Trophoblast cell (in vitro differentiated cells and primary cell): ENCODE data around the gene MYO15B.

Experiments
- DNase-seq, 2 donors: peaks; one replicate each; pipeline ENCODE4 v3.0.0-alpha.2; 2016
- H2AFZ ChIP-seq: 2 replicates; pipeline ENCODE4 v1.6.1; 2013; ENCODE audit warnings: low read length, moderate library complexity, mild to moderate bottlenecking; ENCODE audit not compliant: insufficient read depth, poor library complexity
- H2AK5ac ChIP-seq: 2 replicates; pipeline ENCODE4 v1.6.1; 2013; ENCODE audit warnings: mild to moderate bottlenecking, low read length
- H2BK120ac ChIP-seq: 2 replicates; pipeline ENCODE4 v1.6.1; 2013; ENCODE audit warnings: low read length, mild to moderate bottlenecking, moderate library complexity; ENCODE audit not compliant: insufficient read depth, poor library complexity
- H2BK12ac ChIP-seq: 2 replicates; pipeline ENCODE4 v1.6.1; 2013; ENCODE audit warnings: mild to moderate bottlenecking, low read length, moderate library complexity
- H2BK5ac ChIP-seq: 2 replicates; pipeline ENCODE4 v1.6.1; 2013; ENCODE audit warnings: low read length, low read depth, moderate library complexity, mild to moderate bottlenecking; ENCODE audit not compliant: poor library complexity
- H3K14ac ChIP-seq: 2 replicates; pipeline ENCODE4 v1.6.1; 2013; ENCODE audit warnings: mild to moderate bottlenecking, low read length
- H3K18ac ChIP-seq: 2 replicates; pipeline ENCODE4 v1.6.1; 2013; ENCODE audit warnings: mild to moderate bottlenecking, low read length
- H3K23ac ChIP-seq: 2 replicates; pipeline ENCODE4 v1.6.1; 2013; ENCODE audit warnings: low read length
- H3K27ac ChIP-seq: 2 replicates; pipeline ENCODE4 v1.5.1; 2013; ENCODE audit warnings: low read depth, mild to moderate bottlenecking, inconsistent platforms, low read length, moderate library complexity
- H3K27me3 ChIP-seq: 2 replicates; pipeline ENCODE4 v1.6.1; 2013; ENCODE audit warnings: inconsistent platforms, mild to moderate bottlenecking, low read length, moderate library complexity; ENCODE audit not compliant: insufficient read depth
- H3K36me3 ChIP-seq, 2 experiments: 1 replicate in 1 of 2; 2 replicates in 1 of 2; pipeline ENCODE4 v1.6.1; 2013; ENCODE audit warnings: low read length in 2 of 2, mild to moderate bottlenecking in 2 of 2, moderate library complexity in 1 of 2; ENCODE audit not compliant: insufficient read depth in 2 of 2, control insufficient read depth in 1 of 2
- H3K4ac ChIP-seq: 2 replicates; pipeline ENCODE4 v1.6.1; 2013; ENCODE audit warnings: low read depth, mild to moderate bottlenecking, low read length, moderate library complexity
- H3K4me1 ChIP-seq, 2 experiments: 1 replicate in 1 of 2; 2 replicates in 1 of 2; pipeline ENCODE4 v1.6.1; 2013; ENCODE audit warnings: low read length in 2 of 2, mild to moderate bottlenecking in 2 of 2, moderate library complexity in 1 of 2; ENCODE audit not compliant: insufficient read depth in 2 of 2, control insufficient read depth in 1 of 2
- H3K4me2 ChIP-seq: 2 replicates; pipeline ENCODE4 v1.6.1; 2013; ENCODE audit warnings: inconsistent platforms, mild to moderate bottlenecking, low read length, moderate library complexity
- H3K4me3 ChIP-seq: 2 replicates; pipeline ENCODE4 v1.5.1; 2013; ENCODE audit warnings: mild to moderate bottlenecking, low read depth, low read length, inconsistent platforms
- H3K79me1 ChIP-seq: one replicate; pipeline ENCODE4 v1.6.1; 2013; ENCODE audit warnings: low read length
- H3K79me2 ChIP-seq: 2 replicates; pipeline ENCODE4 v1.6.1; 2013; ENCODE audit warnings: low read length, mild to moderate bottlenecking; ENCODE audit not compliant: control insufficient read depth, insufficient read depth, poor library complexity
- H3K9ac ChIP-seq: 2 replicates; pipeline ENCODE4 v1.6.1; 2013; ENCODE audit warnings: mild to moderate bottlenecking, low read length
- H3K9me3 ChIP-seq: 2 replicates; pipeline ENCODE4 v1.6.1; 2013; ENCODE audit warnings: low read depth, mild to moderate bottlenecking, control low read depth, inconsistent platforms, low read length; ENCODE audit not compliant: insufficient read depth
- H4K12ac ChIP-seq: 2 replicates; pipeline ENCODE4 v1.6.1; 2013; ENCODE audit warnings: low read depth, mild to moderate bottlenecking, low read length, moderate library complexity
- H4K8ac ChIP-seq: 2 replicates; pipeline ENCODE4 v1.6.1; 2013; ENCODE audit warnings: low read depth, mild to moderate bottlenecking, low read length, moderate library complexity
- H4K91ac ChIP-seq: one replicate; pipeline ENCODE4 v1.6.1; 2013; ENCODE audit warnings: low read depth, mild to moderate bottlenecking, low read length, moderate library complexity
- WGBS: extraction: QIAGEN DNeasy Blood & Tissue Kit; methylation state at CpG from one replicate; pipeline ENCODE4 v1.1.7; 2013; ENCODE audit warnings: missing lambda C conversion rate; ENCODE audit not compliant: insufficient read length, insufficient coverage; ENCODE audit errors: extremely low coverage; 5-methylcytosine and 5-hydroxymethylcytosine counted together

Gene MYO15B

DNA sequence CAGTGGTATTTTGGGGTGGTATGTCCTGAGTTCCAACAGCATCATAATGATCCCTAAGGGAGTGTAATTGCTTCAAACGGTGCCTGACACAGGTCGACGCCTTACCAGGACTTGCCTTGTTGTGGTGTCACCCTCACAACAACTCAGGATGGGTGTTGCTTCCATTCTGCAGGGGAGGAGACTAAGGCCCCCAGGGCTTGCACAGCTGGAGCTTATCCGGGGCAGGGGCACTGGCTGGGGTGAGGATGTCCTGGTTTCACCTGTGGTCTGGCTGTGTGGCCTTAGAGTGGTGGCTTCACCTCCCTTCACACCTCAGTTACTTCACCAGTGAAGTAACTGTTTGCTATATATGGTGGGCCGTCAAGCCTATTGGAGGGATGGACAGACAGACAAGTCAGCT lies 38.8 kb upstream of the MYO15B start:
- peaks cover 0 to 2% of the 10 kb centered on the region in 2 experiments for H3K36me3 ChIP-seq
- peak overlapping the region; percentile 55 for H3K27ac ChIP-seq
- H4K8ac ChIP-seq = peak overlapping the region; percentile 48
- H3K18ac ChIP-seq = peak overlapping the region; percentile 42
- no peaks in the 10 kb centered on the region for H3K27me3 ChIP-seq
- no peak for DNase-seq
- peak overlapping the region; percentile 16 for H2BK12ac ChIP-seq
- H2AK5ac ChIP-seq = peak overlapping the region; percentile 74
- H2BK5ac ChIP-seq = no peak overlapping the region
- no peak overlapping the region for H3K23ac ChIP-seq
- H3K4me2 ChIP-seq = no peak overlapping the region
- no peaks in the 10 kb centered on the region for H3K9me3 ChIP-seq
- no peak overlapping the region for H3K14ac ChIP-seq
- peaks cover 30 to 57% of the 10 kb centered on the region in 2 experiments for H3K4me1 ChIP-seq
- no peak overlapping the region for H4K91ac ChIP-seq
- WGBS = no CpG with 5 or more reads among the region's 5 CpGs
- peaks cover 17% of the 10 kb centered on the region for H3K79me1 ChIP-seq
- no peak overlapping the region for H3K4me3 ChIP-seq
- H3K4ac ChIP-seq = peak overlapping the region; percentile 25
- no peak overlapping the region for H4K12ac ChIP-seq
- H2BK120ac ChIP-seq = no peak overlapping the region
- H2AFZ ChIP-seq = no peak overlapping the region
- no peak overlapping the region for H3K9ac ChIP-seq
- H3K79me2 ChIP-seq = no peaks in the 10 kb centered on the region

DNA sequence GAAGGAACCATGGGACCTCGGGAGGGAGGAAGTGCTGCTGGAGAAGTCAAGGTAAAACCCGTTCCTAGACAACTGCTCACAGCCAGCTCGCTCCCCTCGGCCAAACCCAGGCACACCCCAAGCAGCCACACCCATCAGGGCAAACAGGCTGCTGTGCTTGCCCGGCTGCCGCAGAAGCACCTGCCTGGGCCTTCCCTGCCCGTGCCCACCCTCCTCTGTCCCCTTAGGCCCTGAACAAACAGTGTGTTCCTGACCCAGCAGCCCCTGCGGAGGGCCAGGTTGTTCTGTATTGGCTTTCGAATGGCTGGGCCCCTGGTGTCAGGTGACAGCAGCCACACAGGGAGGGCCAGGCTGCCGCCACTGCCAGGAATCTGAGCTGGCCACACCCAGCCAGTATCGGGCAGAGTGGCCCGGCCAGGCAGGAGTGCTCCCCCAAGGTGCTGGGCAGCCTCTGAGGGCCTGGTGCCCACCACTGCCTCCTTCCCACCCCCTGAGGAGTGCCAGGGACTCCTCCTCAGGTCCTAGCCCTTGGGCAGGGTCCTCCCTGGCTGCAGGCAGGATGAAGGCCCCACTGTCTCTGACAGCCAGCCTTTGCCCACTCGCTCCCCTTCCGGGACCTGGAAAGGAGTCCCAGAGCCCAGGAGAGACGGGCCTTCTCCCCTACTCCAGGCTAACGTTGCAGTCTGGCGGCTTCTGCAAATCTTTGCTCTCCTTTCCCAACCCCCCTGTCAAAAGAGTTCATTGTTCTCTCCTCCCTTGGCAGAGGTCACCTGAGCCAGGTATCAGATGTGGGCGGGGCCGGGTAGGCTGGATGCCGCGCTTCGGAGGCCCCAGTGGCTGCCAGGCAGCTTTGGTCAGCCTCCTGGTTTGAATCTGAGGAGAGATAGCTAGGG lies 38.1 kb upstream of the MYO15B start:
- H3K14ac ChIP-seq = peak overlapping the region; percentile 79
- WGBS = no CpG with 5 or more reads among the region's 22 CpGs
- H3K23ac ChIP-seq = no peak overlapping the region
- H2AK5ac ChIP-seq = peak overlapping the region; percentile 74
- H3K79me2 ChIP-seq = no peaks in the 10 kb centered on the region
- peak overlapping the region; percentile 75 for H4K91ac ChIP-seq
- H3K36me3 ChIP-seq = peaks cover 0 to 2% of the 10 kb centered on the region in 2 experiments
- H3K79me1 ChIP-seq = peaks cover 17% of the 10 kb centered on the region
- peak overlapping the region; percentile 35 for H2BK120ac ChIP-seq
- H4K12ac ChIP-seq = no peak overlapping the region
- peak overlapping the region; percentile 0 for H3K4me2 ChIP-seq
- peak overlapping the region; percentile 48 for H4K8ac ChIP-seq
- no peak overlapping the region for H3K9ac ChIP-seq
- peak overlapping the region; percentile 25 for H3K4ac ChIP-seq
- peak; percentile 17 to 45 for DNase-seq
- H2AFZ ChIP-seq = peak overlapping the region; percentile 32
- peaks cover 30 to 53% of the 10 kb centered on the region in 2 experiments for H3K4me1 ChIP-seq
- H2BK5ac ChIP-seq = peak overlapping the region; percentile 45
- no peaks in the 10 kb centered on the region for H3K9me3 ChIP-seq
- peak overlapping the region; percentile 85 for H2BK12ac ChIP-seq
- no peak overlapping the region for H3K4me3 ChIP-seq
- peak overlapping the region; percentile 55 for H3K27ac ChIP-seq
- peak overlapping the region; percentile 71 for H3K18ac ChIP-seq
- no peaks in the 10 kb centered on the region for H3K27me3 ChIP-seq

DNA sequence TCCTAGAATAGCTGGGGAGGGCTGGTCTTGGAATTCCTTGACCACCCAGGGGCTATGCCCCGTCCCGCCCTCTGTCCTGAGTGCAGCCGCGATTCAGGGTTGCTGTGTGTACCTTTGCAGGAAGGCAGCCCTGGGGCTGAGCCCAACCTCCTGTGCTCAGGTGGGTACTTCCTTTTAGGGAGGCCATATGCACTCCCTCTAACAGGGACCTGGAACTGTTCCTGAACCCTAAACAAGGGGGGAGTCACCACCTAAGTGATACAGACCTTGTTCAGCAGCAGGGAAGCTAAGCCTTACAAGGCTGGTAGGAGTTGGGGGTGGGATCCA lies 37.5 kb upstream of the MYO15B start:
- Histone ChIP-seq H3K4me3 (no peak overlapping the region), H3K4ac (no peak overlapping the region), H3K79me1 (peaks cover 17% of the 10 kb centered on the region)

DNA sequence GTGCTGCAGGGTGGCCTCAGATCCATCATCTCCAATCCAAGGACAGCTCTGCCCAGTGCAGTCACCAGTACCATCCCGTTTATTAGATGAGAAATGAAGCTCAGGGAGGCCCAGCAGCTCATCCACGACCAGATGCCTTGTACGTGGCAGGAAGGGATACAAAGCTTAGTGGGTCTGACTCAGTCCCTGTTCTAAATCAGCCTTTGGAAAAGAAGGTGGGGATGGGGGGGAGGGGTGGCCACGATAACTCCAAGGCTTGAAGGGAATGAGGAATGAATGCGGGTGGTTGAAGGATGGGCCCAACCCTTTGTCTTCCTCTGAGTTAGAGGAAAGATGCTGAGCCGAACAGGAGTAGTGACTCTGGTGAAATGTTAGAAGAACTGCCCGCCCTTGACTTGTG lies 36.3 kb upstream of the MYO15B start:
- peak overlapping the region; percentile 15 for H2AK5ac ChIP-seq
- peaks cover 0 to 2% of the 10 kb centered on the region in 2 experiments for H3K36me3 ChIP-seq
- H3K9ac ChIP-seq = no peak overlapping the region
- WGBS = no CpG with 5 or more reads among the region's 7 CpGs
- H3K18ac ChIP-seq = peak overlapping the region; percentile 7
- no peak overlapping the region for H3K4ac ChIP-seq
- H3K14ac ChIP-seq = peak overlapping the region; percentile 33
- peaks cover 21% of the 10 kb centered on the region for H3K79me1 ChIP-seq
- H3K79me2 ChIP-seq = no peaks in the 10 kb centered on the region
- H2BK12ac ChIP-seq = peak overlapping the region; percentile 76
- H3K9me3 ChIP-seq = no peaks in the 10 kb centered on the region
- H2BK120ac ChIP-seq = no peak overlapping the region
- no peak overlapping the region for H3K27ac ChIP-seq
- H3K4me1 ChIP-seq = peaks cover 36 to 46% of the 10 kb centered on the region in 2 experiments
- DNase-seq = peak; percentile 95
- no peak overlapping the region for H2BK5ac ChIP-seq
- no peak overlapping the region for H2AFZ ChIP-seq
- H3K23ac ChIP-seq = no peak overlapping the region
- no peak overlapping the region for H3K4me3 ChIP-seq
- H4K91ac ChIP-seq = peak overlapping the region; percentile 41
- no peak overlapping the region for H4K12ac ChIP-seq
- H4K8ac ChIP-seq = no peak overlapping the region
- H3K27me3 ChIP-seq = no peaks in the 10 kb centered on the region
- no peak overlapping the region for H3K4me2 ChIP-seq

More for the DNA sequence above, 37.5 kb upstream of the MYO15B start:
- Histone ChIP-seq H3K4me1 (peaks cover 30 to 49% of the 10 kb centered on the region in 2 experiments), H3K14ac (no peak overlapping the region), H2AK5ac (no peak overlapping the region), H3K27me3 (no peaks in the 10 kb centered on the region), H3K9me3 (no peaks in the 10 kb centered on the region), H2BK12ac (peak overlapping the region; percentile 26), H3K79me2 (no peaks in the 10 kb centered on the region), H3K18ac (no peak overlapping the region), H3K36me3 (peaks cover 0 to 2% of the 10 kb centered on the region in 2 experiments), H4K8ac (no peak overlapping the region), H3K27ac (peak overlapping the region; percentile 55), H3K9ac (no peak overlapping the region), H2BK120ac (no peak overlapping the region), H3K4me2 (peak overlapping the region; percentile 0), H4K91ac (peak overlapping the region; percentile 64), H4K12ac (no peak overlapping the region), H3K23ac (no peak overlapping the region), H2AFZ (no peak overlapping the region), H2BK5ac (peak overlapping the region; percentile 40)
- DNase-seq = no peak
- no CpG with 5 or more reads among the region's 4 CpGs for WGBS
